Activated T-cell treated with anti-CD3 and anti-CD28 coated beads, Interleukin-2, amount 50 U/mL, for 24 hours (primary cell): ENCODE measurements around the gene TFDP1.

Source experiments
- DNase-seq: peaks from one replicate; pipeline ENCODE4 v3.0.0-alpha.2; 2020
- H3K27ac Mint-ChIP-seq: 2 replicates; pipeline ENCODE4 v1.8.0; 2020; ENCODE audit warnings: mild to moderate bottlenecking, mixed read lengths
- H3K27me3 Mint-ChIP-seq: 2 replicates; pipeline ENCODE4 v1.8.0; 2020; ENCODE audit warnings: mixed read lengths
- H3K36me3 Mint-ChIP-seq: 2 replicates; pipeline ENCODE4 v1.8.0; 2020; ENCODE audit warnings: low read depth, mixed read lengths
- H3K4me1 Mint-ChIP-seq: 2 replicates; pipeline ENCODE4 v1.8.0; 2020; ENCODE audit warnings: low read depth, mixed read lengths
- H3K4me3 Mint-ChIP-seq: 2 replicates; pipeline ENCODE4 v1.8.0; 2020; ENCODE audit warnings: mild to moderate bottlenecking, moderate library complexity, mixed read lengths
- H3K9me3 Mint-ChIP-seq: 2 replicates; pipeline ENCODE4 v1.8.0; 2020; ENCODE audit warnings: mixed read lengths

The TFDP1 gene

DNA sequence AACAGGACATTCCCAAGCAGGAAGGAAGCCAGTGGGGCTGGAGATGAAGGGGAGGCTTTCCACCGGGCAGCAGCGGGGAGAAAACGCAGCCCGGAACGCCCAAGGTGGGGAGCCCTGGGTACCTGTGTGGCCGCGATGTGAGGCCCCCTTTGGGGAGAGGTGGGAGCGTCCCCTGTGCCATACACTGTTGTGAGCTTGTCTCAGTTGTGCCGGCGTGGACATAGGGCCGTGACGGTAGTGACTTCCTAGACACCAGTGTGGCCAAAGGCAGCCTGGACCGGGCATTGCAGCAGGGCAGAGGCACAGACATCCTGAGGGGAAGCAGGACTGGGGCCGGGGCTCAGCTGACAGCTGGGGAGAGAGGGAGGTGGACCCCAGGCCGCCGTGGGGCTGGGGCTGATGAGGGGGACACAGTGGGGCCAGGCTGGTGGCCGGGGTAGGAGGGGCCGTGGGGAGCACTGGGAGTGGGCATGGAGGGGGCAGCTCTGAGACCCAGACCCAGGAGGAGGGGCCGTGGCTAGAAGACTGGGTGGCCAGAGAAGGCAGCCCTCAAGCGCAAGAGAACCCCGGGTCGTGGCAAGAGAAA lies 38.5 kb upstream of the TFDP1 start:
- Mint-ChIP-seq H3K4me1 (peaks cover 4% of the 10 kb centered on the region), H3K27me3 (no peaks in the 10 kb centered on the region), H3K27ac (no peak overlapping the region), H3K4me3 (no peak overlapping the region), H3K36me3 (peaks cover 14% of the 10 kb centered on the region), H3K9me3 (peaks cover 3% of the 10 kb centered on the region)
- DNase-seq = no peak

GRCh38 chr13:113546571-113547237 lies 37.8 kb upstream of the TFDP1 start:
- Mint-ChIP-seq H3K4me1 (peaks cover 4% of the 10 kb centered on the region), H3K27me3 (no peaks in the 10 kb centered on the region), H3K36me3 (peaks cover 17% of the 10 kb centered on the region), H3K9me3 (no peaks in the 10 kb centered on the region), H3K4me3 (no peak overlapping the region), H3K27ac (no peak overlapping the region)
- no peak for DNase-seq

DNA sequence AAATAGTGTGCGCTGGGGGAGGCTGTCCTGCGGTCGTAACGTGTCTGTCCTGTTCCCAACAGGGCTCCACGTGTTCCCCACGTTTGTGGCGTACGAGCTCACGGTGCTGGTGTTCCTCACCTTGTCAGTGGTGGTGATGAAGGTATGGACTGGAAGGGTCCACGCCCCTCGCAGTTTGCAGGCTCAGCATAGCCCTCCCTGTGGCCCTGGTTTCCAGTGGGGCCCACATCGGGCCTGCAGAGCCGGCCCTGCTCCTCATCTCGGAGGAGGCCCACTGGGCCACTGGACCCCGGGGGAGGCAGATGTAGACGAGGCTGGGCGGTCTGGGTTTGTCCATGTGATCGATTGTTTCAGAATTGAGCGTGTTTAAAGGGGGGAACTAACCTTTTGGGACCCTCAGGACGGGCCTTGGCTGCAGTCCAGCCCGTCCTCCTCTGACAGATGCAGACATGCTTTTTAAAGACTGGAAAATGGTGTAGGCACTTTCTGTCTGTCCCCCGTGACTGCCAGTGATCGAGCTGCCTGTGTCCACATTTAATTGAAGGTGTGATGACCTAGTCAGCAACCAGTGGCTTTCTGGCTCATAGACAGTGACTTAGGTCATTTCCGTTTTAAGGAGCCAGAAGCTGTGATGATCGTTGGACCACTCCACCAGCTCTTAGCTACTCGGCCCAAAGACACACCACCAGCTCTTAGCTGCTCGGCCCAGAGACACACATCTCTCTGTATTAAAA lies 37.1 kb upstream of the TFDP1 start:
- Mint-ChIP-seq H3K4me3 (no peak overlapping the region), H3K27ac (no peak overlapping the region), H3K27me3 (no peaks in the 10 kb centered on the region), H3K4me1 (peaks cover 4% of the 10 kb centered on the region), H3K36me3 (peaks cover 22% of the 10 kb centered on the region), H3K9me3 (no peaks in the 10 kb centered on the region)
- no peak for DNase-seq

DNA sequence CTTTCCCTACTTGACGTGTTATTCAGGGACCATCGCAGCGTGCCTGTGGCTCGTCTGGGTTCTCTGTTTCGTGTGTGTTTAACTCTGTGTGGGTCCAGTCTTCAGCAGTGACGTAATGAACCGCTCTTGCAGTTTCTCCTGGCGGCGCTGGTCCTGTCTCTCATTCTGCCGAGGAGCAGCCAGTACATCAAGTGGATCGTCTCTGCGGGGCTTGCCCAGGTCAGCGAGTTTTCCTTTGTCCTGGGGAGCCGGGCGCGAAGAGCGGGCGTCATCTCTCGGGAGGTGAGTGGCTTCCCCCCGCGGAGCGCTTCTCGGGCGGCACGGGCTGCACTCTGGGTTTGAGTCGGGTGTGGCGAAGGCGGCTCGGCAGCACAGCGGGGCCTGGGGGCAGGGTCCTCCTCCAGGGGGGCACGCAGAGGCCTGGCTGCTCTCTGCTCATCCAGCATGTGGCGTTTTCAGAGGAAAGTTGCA lies 36.3 kb upstream of the TFDP1 start:
- peaks cover 24% of the 10 kb centered on the region for H3K36me3 Mint-ChIP-seq
- DNase-seq = no peak
- H3K4me3 Mint-ChIP-seq = no peak overlapping the region
- H3K27ac Mint-ChIP-seq = no peak overlapping the region
- no peaks in the 10 kb centered on the region for H3K27me3 Mint-ChIP-seq
- peaks cover 4% of the 10 kb centered on the region for H3K4me1 Mint-ChIP-seq
- no peaks in the 10 kb centered on the region for H3K9me3 Mint-ChIP-seq

DNA sequence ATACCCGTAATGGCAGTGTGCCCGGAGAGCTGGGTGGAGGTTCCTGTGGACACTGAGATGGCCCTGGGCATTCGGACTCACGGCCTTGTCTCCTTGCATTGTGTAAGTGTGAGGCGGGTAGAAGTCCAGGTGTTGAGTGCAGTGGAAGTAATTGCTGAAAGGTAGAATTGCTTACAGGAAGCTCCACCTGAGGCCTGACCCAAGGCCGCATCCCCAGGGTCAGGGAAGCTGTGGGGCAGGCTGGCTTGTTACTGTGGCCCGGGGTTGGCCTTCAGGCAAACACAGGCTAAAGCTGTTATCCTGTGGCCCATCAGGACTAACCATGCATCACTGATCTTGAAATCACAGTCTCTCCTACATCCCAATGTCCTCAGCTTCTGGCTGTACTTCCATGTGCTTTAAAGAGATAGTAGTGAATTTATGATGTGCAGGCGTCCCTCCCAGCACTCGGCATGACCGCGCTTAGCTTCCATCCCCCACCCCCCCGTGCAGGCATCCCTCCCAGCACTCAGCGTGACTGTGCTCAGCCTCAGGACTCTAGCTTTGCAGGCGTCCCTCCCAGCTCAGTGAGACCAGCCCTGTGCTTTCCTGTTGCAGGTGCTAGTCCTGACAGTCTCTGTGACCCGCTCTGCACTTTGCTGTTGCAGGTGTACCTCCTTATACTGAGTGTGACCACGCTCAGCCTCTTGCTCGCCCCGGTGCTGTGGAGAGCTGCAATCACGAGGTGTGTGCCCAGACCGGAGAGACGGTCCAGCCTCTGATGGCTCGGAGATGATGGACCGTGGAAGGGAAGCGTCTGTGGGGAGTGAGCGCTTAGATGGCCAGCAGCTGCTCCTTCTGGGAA lies 35.6 kb upstream of the TFDP1 start:
- no peaks in the 10 kb centered on the region for H3K27me3 Mint-ChIP-seq
- H3K4me1 Mint-ChIP-seq = no peaks in the 10 kb centered on the region
- no peak for DNase-seq
- no peaks in the 10 kb centered on the region for H3K9me3 Mint-ChIP-seq
- H3K36me3 Mint-ChIP-seq = peaks cover 20% of the 10 kb centered on the region
- no peak overlapping the region for H3K27ac Mint-ChIP-seq
- no peak overlapping the region for H3K4me3 Mint-ChIP-seq

DNA sequence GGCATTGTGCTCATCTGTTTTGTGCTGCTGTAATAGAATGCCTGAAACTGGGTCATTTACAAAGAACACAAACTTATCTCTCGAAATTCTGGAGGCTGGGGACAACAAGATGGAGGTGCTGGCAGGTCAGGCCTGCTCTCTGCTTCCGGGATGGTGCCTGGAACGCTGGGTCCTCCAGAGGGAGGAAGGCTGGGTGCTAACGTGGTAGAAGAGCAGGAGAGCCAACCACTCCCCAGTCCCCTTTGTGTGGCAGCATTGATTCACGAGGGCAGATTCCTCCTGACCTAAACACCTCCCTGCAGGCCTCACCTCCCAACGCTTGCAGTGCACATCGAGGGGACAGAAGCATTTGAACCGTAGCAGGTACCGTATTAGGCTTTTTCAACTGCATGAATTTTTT lies 34.1 kb upstream of the TFDP1 start:
- no peak for DNase-seq
- Mint-ChIP-seq H3K4me1 (no peaks in the 10 kb centered on the region), H3K27ac (no peak overlapping the region), H3K9me3 (no peaks in the 10 kb centered on the region), H3K27me3 (no peaks in the 10 kb centered on the region), H3K4me3 (no peak overlapping the region), H3K36me3 (peaks cover 20% of the 10 kb centered on the region)

DNA sequence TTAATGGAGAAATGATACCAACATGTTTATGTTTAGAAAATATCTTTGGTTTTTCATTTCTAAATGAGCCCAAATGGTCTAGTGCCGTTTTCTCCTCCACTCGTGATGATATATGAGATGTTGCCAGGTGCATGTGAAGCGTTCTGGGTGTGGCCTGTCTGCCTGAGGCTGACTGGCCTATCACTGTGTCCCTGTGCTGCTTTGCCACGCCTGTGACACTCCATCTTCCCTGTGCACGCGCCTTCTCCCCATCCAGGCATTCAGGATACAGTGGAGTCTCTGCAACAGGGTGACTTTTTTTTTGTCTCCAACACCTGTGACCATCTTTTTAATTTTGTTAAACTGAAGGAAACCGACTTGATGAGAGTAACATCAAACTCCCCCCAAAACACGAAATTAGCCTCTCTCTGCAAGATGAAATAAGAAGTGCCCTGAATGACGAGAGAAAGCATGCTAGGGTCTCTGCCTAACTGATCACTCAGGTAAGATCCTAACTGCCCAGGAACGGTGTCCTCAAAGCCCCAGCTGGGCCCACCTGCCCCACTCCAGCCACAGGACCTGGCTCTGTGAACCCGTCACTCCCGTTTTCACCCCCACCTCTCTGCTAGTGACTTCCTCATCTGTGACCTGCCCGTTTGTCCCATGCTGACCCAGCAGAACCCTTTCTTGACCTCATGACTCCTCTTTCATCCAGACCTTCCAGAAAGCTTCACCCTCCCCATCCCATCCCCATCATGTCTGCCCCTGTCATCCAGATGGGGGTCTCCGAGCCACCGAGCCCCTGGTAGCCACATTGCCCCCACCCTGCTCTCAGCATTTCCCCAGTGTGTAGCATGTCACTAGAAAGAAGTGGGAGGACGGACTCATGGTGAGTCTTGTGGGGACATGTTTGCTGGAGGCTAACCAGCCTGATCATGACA lies 33.2 kb upstream of the TFDP1 start:
- no peak for DNase-seq
- Mint-ChIP-seq H3K36me3 (peaks cover 20% of the 10 kb centered on the region), H3K9me3 (no peaks in the 10 kb centered on the region), H3K4me3 (no peak overlapping the region), H3K27me3 (no peaks in the 10 kb centered on the region), H3K4me1 (no peaks in the 10 kb centered on the region), H3K27ac (no peak overlapping the region)

GRCh38 chr13:113552079-113552478 lies 32.5 kb upstream of the TFDP1 start:
- H3K4me3 Mint-ChIP-seq = no peak overlapping the region
- no peaks in the 10 kb centered on the region for H3K9me3 Mint-ChIP-seq
- no peaks in the 10 kb centered on the region for H3K27me3 Mint-ChIP-seq
- H3K27ac Mint-ChIP-seq = no peak overlapping the region
- no peak for DNase-seq
- no peaks in the 10 kb centered on the region for H3K4me1 Mint-ChIP-seq
- peaks cover 20% of the 10 kb centered on the region for H3K36me3 Mint-ChIP-seq

DNA sequence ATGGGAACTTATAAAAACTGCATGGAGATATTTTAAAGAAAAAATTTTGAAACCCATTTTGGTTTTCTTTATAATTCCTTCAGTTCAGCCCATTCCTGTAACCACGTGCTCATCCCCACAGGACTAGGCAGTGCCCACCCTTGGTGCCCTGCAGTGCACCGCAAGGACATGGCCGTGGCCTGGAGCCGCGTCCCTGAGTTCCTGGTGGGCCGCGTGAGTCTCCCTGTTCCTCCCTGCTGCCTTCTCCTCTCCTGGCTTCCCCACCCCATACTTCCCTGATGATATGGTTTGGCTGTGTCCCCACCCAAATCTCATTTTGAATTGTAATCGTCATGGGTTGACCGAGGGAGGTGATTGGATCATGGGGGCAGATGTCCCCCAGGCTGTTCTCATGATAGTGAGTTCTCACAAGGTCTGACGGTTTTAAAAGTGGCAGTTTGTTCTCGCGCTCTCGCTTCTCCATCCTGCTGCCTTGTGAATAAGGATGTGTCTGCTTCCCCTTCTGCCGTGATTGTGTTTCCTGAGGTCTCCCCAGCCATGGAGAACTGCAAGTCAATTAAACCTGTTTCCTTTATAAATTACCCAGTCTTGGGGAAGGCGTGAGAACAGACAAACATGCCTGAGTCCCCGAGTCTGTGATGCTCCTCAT lies 31.6 kb upstream of the TFDP1 start:
- peaks cover 20% of the 10 kb centered on the region for H3K36me3 Mint-ChIP-seq
- no peak overlapping the region for H3K27ac Mint-ChIP-seq
- H3K27me3 Mint-ChIP-seq = no peaks in the 10 kb centered on the region
- no peaks in the 10 kb centered on the region for H3K9me3 Mint-ChIP-seq
- H3K4me1 Mint-ChIP-seq = no peaks in the 10 kb centered on the region
- no peak for DNase-seq
- H3K4me3 Mint-ChIP-seq = no peak overlapping the region

- H3K4me1 Mint-ChIP-seq = no peaks in the 10 kb centered on the region
- H3K36me3 Mint-ChIP-seq = peaks cover 20% of the 10 kb centered on the region
- no peak overlapping the region for H3K4me3 Mint-ChIP-seq
- no peak for DNase-seq
- H3K27me3 Mint-ChIP-seq = no peaks in the 10 kb centered on the region
- no peaks in the 10 kb centered on the region for H3K9me3 Mint-ChIP-seq
- no peak overlapping the region for H3K27ac Mint-ChIP-seq
These were observed 30.8 kb upstream of the TFDP1 start for GRCh38 chr13:113553511-113554332.

GRCh38 chr13:113554333-113554700 lies 30.2 kb upstream of the TFDP1 start:
- Mint-ChIP-seq H3K36me3 (peaks cover 18% of the 10 kb centered on the region), H3K4me1 (no peaks in the 10 kb centered on the region), H3K27me3 (no peaks in the 10 kb centered on the region), H3K4me3 (no peak overlapping the region), H3K27ac (no peak overlapping the region), H3K9me3 (no peaks in the 10 kb centered on the region)
- DNase-seq = no peak

DNA sequence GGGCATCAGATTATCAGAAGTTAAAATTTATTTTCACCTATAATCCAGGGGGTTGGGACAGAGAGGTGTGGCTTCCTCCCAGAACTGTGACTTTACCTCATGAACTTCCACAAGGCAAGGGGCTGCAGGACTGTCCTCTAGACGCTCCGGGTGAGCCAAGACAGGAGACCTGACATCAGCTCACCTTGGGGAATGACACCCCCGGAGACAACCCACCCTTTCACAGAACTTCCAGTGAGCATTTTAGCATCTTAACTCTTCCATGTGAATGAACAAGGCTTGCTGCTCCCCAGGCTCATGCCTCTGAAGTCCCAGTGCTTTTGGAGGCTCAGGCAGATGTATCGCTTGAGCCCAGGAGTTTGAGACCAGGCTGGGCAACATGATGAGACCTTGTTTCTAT lies 29.4 kb upstream of the TFDP1 start:
- Mint-ChIP-seq H3K27ac (no peak overlapping the region), H3K36me3 (peaks cover 14% of the 10 kb centered on the region), H3K4me1 (no peaks in the 10 kb centered on the region), H3K4me3 (no peak overlapping the region), H3K9me3 (no peaks in the 10 kb centered on the region), H3K27me3 (no peaks in the 10 kb centered on the region)
- no peak for DNase-seq

DNA sequence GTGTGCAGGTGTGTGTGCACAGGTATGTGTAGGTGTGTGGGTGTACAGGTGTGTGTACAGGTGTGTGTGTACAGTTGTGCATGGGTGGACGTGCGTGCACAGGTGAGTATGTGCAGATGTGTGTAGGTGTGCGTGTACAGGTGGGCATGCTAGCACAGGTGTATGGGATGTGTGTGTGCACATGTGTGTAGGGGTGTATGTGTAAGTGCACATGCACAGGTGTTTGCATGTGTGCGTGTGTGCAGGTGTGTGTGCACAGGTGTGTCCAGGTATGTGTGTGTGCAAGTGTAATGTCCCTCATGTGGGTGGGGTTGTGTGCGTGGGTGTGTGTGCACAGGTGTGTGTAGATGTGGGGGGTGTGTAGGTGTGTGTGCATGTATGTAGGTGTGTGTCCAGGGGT lies 27.5 kb upstream of the TFDP1 start:
- Mint-ChIP-seq H3K4me1 (no peaks in the 10 kb centered on the region), H3K4me3 (no peak overlapping the region), H3K9me3 (no peaks in the 10 kb centered on the region), H3K27ac (no peak overlapping the region), H3K27me3 (no peaks in the 10 kb centered on the region), H3K36me3 (peaks cover 5% of the 10 kb centered on the region)
- DNase-seq = no peak
